Naive B cell (primary cell): ENCODE data around the gene DOCK2. TPM values are rescaled to one million over a fixed set of nuclear protein-coding genes. Genes with fewer than 3 reads are reported as not detected.

Experiments used
- ATAC-seq, 2 donors: fragments of 150-1000 bp; cut with Tn5 transposase; 2 replicates each; pipeline ENCODE4 v1.10.0; 2021; ENCODE audit warnings: low read depth in 2 of 2, mild to moderate bottlenecking in 2 of 2, moderate library complexity in 2 of 2
- DNase-seq: peaks from one replicate; pipeline ENCODE4 v3.0.0; 2022
- H3K27ac Mint-ChIP-seq, 6 donors: one replicate each; pipeline ENCODE4 v1.8.0; 2020 to 2022; ENCODE audit warnings: mild to moderate bottlenecking in 6 of 6, mixed read lengths in 6 of 6, moderate library complexity in 5 of 6, inconsistent platforms in 2 of 6
- H3K27me3 Mint-ChIP-seq, 3 donors: one replicate each; pipeline ENCODE4 v1.8.0; 2021 to 2022; ENCODE audit warnings: mixed read lengths in 3 of 3, mild to moderate bottlenecking in 1 of 3
- H3K36me3 Mint-ChIP-seq, 2 donors: one replicate each; pipeline ENCODE4 v1.8.0; 2020 to 2022; ENCODE audit warnings: mixed read lengths in 2 of 2, inconsistent platforms in 1 of 2, mild to moderate bottlenecking in 1 of 2
- H3K4me1 Mint-ChIP-seq, 3 donors: one replicate each; pipeline ENCODE4 v1.8.0; 2020 to 2022; ENCODE audit warnings: mixed read lengths in 3 of 3, inconsistent platforms in 1 of 3, mild to moderate bottlenecking in 1 of 3, moderate library complexity in 1 of 3
- H3K4me3 Mint-ChIP-seq, 8 donors: one replicate each; pipeline ENCODE4 v1.8.0; 2020 to 2022; ENCODE audit warnings: mild to moderate bottlenecking in 8 of 8, mixed read lengths in 8 of 8, moderate library complexity in 8 of 8, inconsistent platforms in 2 of 8
- H3K9me3 Mint-ChIP-seq, 7 donors: one replicate each; pipeline ENCODE4 v1.8.0; 2020 to 2022; ENCODE audit warnings: mixed read lengths in 7 of 7, mild to moderate bottlenecking in 5 of 7, inconsistent platforms in 2 of 7, moderate library complexity in 1 of 7
- polyA plus RNA-seq, 6 donors: library from polyadenylated mRNA; unstranded; fragments of 300-500 nt; fragmentation: Illumina TruSeq; gene quantifications; one replicate each; pipeline ENCODE4 v1.2.3, GENCODE V29; 2021; ENCODE audit warnings: low read depth in 6 of 6

DOCK2 gene
- polyA plus RNA-seq, 6 donors from 2014 or later: 62.1 to 165 (median 106) TPM

DNA sequence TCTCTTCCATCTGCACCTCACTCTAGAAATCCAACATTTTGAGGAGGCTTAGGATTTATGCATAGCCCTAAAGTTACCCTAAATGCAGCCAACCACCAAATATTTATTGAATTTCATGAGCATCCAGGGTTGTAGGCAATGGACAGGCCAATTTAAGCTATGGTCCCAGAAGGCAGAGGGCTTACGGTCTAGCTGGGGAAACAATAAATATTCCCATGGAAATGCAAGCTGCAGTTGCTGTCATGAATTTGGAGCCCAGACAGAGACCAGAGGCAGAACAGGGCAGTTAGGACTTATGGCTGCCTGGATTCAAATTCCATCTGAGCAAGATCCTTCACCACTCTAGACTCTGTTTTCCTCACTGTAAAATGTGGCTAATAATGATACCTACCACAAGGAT is 352.3 kb downstream of the DOCK2 start:
- DNase-seq (no peak), ATAC-seq (no peak)
- Mint-ChIP-seq H3K27me3 (no peaks in the 10 kb centered on the region), H3K36me3 (peaks cover 37 to 47% of the 10 kb centered on the region in 2 donors), H3K4me1 (peaks cover 0 to 2% (median under 1%) of the 10 kb centered on the region in 3 donors), H3K27ac (peak overlapping the region in 1 of 6 donors; percentile 36), H3K9me3 (no peaks in the 10 kb centered on the region), H3K4me3 (no peak overlapping the region)

DNA sequence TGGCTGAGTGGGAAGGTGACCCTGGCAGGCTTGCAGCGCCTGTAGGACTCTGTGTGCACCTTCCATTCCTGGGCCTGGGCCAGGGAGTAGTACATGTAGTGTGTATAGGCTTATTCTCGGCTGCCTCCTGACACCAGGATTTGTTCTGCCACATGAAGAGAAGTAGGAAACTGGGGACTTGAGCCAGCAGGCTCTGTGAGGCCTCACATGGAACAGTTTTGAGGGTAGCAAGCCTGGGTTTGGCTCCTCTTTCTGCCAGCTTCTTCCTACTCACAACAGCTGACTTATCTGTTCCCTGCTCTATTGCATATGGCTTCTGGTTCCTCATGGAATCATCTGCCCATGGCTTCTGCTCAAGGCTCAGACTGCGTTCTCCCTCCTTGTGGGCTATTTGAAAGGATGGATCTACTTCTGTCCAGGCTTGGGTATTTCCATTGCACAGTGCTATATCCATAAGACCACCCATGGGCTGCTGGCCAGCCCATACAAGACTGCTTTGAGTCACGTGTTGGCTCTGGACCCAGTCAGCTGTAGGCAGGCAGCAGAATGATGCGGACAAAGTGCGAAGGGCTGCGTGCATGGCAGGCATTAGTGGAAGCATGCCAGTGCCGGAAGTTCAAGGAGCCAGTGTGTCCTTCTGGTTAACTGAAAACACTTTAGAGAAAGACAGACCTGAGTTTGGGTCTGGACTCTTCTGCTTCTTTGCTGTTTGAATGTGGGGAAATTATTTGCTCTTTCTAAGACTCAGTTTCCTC is 354.2 kb downstream of the DOCK2 start:
- Mint-ChIP-seq H3K4me1 (peaks cover 0 to 8% (median 5%) of the 10 kb centered on the region in 3 donors), H3K27ac (peak overlapping the region in 3 of 6 donors; percentile 43 to 76 (median 56)), H3K4me3 (no peak overlapping the region), H3K9me3 (no peaks in the 10 kb centered on the region), H3K27me3 (no peaks in the 10 kb centered on the region), H3K36me3 (peaks cover 31 to 50% of the 10 kb centered on the region in 2 donors)
- DNase-seq: no peak
- ATAC-seq: no peak

DNA sequence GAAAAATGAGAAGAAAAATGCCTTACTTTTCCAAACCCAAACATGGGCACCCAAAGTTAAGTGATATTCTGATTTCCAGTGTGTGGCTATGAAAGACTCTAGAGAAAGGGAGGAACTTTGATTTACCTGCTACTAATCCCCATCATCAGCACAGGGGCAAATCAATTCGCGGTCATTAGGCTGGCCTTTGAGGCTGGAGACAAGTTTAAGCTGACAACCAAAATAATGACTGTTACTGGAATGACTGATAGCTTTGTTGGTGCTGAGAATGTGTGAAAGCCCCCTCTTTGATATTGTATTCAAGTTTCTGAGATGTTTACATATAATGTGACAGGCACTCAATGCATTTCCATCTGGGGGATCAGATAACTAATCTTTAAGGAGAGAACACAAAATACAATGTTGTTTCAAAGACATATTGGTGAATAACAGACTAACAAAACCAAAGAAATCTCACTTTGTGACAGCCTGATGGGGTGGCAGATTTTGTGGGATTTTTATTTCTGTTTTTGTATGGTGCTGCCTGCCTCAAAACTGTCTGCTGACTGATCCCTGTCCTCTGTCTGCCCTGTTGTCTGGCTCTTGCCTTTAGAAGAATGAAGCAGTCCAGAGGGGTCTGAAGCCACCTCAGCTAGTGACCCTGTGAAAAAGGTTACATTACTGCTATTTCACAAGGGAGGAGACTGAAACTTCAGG is 355.9 kb downstream of the DOCK2 start:
- H3K36me3 Mint-ChIP-seq: peaks cover 30 to 45% of the 10 kb centered on the region in 2 donors
- no peaks in the 10 kb centered on the region for H3K27me3 Mint-ChIP-seq
- H3K9me3 Mint-ChIP-seq: no peaks in the 10 kb centered on the region
- H3K4me3 Mint-ChIP-seq: no peak overlapping the region
- ATAC-seq (no peak), DNase-seq (no peak)
- H3K27ac Mint-ChIP-seq: no peak overlapping the region
- H3K4me1 Mint-ChIP-seq: peaks cover 0 to 8% (median 5%) of the 10 kb centered on the region in 3 donors

DNA sequence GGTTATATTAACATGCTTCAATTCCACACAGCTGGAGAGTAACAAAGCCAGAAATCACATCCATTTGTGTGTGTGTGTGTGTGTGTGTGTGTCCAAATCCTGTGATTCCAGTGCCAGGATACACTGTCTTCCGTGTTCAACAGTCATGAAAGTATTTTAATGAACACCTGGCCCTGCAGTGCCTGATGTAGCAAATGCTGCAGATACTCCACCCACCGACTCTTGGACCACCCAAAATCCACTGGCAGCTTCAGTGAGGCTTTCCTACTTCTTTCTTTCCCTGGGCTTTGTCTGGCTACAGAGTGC is 356.4 kb downstream of the DOCK2 start:
- peak overlapping the region in 2 of 6 donors; percentile 37 to 52 for H3K27ac Mint-ChIP-seq
- DNase-seq (no peak), ATAC-seq (no peak)
- peaks cover 35 to 50% of the 10 kb centered on the region in 2 donors for H3K36me3 Mint-ChIP-seq
- H3K4me1 Mint-ChIP-seq: peaks cover 0 to 8% (median 5%) of the 10 kb centered on the region in 3 donors
- H3K4me3 Mint-ChIP-seq: no peak overlapping the region
- H3K27me3 Mint-ChIP-seq: no peaks in the 10 kb centered on the region
- no peaks in the 10 kb centered on the region for H3K9me3 Mint-ChIP-seq

GRCh38 chr5:169997798-169998197 is 360.7 kb downstream of the DOCK2 start:
- Mint-ChIP-seq H3K9me3 (peaks cover 0 to under 1% (median 0%) of the 10 kb centered on the region in 7 donors), H3K36me3 (peaks cover 60 to 62% of the 10 kb centered on the region in 2 donors), H3K27me3 (no peaks in the 10 kb centered on the region), H3K27ac (peak overlapping the region in 2 of 6 donors; percentile 43 to 50), H3K4me1 (peaks cover 0 to 8% (median 5%) of the 10 kb centered on the region in 3 donors), H3K4me3 (no peak overlapping the region)
- no peak for ATAC-seq
- DNase-seq: no peak

- Mint-ChIP-seq H3K9me3 (peaks cover 0 to 10% (median 3%) of the 10 kb centered on the region in 7 donors), H3K4me3 (no peak overlapping the region), H3K27ac (peak overlapping the region in 1 of 6 donors; percentile 3), H3K36me3 (peaks cover 61 to 65% of the 10 kb centered on the region in 2 donors), H3K27me3 (no peaks in the 10 kb centered on the region), H3K4me1 (peaks cover 0 to 3% (median 3%) of the 10 kb centered on the region in 3 donors)
- ATAC-seq (no peak), DNase-seq (no peak)
These were observed 362.5 kb downstream of the DOCK2 start for GRCh38 chr5:169999621-170000020.

DNA sequence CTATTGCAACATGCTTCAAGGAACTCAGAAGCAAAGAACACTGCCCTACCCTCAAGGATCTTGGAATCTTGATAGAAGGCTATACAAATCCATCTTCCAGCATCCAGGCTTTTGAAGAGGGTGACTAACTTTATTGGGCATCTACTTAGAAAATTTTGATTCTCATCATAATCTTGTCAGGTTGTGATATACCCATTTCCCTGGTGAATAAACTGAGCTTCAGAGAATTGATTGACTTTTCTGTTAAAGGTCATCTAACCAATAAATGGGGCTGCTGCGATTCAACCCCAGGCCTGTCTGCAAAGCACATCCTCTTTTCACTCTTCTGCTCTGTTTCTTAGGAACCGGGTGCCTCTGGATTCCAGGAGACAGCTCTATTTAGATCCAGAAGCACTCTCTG is 363.1 kb downstream of the DOCK2 start:
- H3K4me1 Mint-ChIP-seq: no peaks in the 10 kb centered on the region
- H3K36me3 Mint-ChIP-seq: peaks cover 56 to 63% of the 10 kb centered on the region in 2 donors
- no peak for ATAC-seq
- no peak for DNase-seq
- no peak overlapping the region for H3K4me3 Mint-ChIP-seq
- peaks cover 0 to 10% (median 3%) of the 10 kb centered on the region in 7 donors for H3K9me3 Mint-ChIP-seq
- no peaks in the 10 kb centered on the region for H3K27me3 Mint-ChIP-seq
- H3K27ac Mint-ChIP-seq: no peak overlapping the region

DNA sequence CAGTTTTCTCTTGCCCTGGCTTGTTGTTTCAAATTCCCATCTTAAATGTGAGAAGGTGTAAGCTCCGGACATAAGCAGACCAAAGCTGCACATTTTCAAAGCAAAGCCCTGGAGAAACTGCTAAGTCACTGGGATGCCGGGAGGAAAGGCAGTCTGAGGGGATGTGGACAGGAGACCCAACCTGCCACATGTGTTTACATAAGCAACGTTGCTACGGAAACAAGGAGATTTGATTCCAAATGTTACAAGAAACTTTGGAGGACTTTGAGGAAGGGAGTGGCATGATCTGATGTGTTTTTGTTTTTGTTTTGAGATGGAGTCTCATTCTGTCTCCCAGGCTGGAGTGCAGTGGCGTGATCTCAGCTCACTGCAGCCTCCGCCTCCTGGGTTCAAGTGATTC is 368.9 kb downstream of the DOCK2 start:
- Mint-ChIP-seq H3K9me3 (peaks cover 0 to 10% (median 3%) of the 10 kb centered on the region in 7 donors), H3K27ac (peak overlapping the region in 1 of 6 donors; percentile 27), H3K4me3 (no peak overlapping the region), H3K27me3 (no peaks in the 10 kb centered on the region), H3K4me1 (peaks cover 0 to 3% (median 0%) of the 10 kb centered on the region in 3 donors), H3K36me3 (peaks cover 50 to 63% of the 10 kb centered on the region in 2 donors)
- DNase-seq (no peak), ATAC-seq (no peak)

DNA sequence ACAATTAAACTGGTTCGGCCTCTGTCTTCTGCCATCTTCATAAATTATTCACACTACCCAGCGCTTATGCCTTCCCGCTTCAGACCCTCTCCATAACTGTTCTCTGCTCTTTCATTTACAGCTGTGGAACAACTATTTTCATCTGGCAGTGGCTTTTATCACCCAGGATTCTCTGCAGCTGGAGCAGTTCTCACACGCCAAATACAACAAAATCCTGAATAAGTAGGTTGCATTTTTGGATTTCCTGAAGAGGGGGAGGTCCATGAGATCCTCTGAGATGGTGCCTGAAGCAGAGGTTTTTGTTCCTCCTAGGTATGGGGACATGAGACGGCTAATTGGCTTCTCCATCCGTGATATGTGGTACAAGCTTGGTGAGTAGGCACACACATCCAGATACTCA is 371.3 kb downstream of the DOCK2 start:
- Mint-ChIP-seq H3K27ac (peak overlapping the region in 1 of 6 donors; percentile 53), H3K9me3 (peaks cover 0 to 6% (median under 1%) of the 10 kb centered on the region in 7 donors), H3K27me3 (no peaks in the 10 kb centered on the region), H3K4me1 (peaks cover 0 to 7% (median 0%) of the 10 kb centered on the region in 3 donors), H3K4me3 (no peak overlapping the region), H3K36me3 (peaks cover 42 to 54% of the 10 kb centered on the region in 2 donors)
- DNase-seq: no peak
- no peak for ATAC-seq

- no peak overlapping the region for H3K4me3 Mint-ChIP-seq
- DNase-seq: no peak
- H3K36me3 Mint-ChIP-seq: peaks cover 36 to 45% of the 10 kb centered on the region in 2 donors
- ATAC-seq: no peak
- H3K4me1 Mint-ChIP-seq: peaks cover 0 to 7% (median 0%) of the 10 kb centered on the region in 3 donors
- H3K27ac Mint-ChIP-seq: no peak overlapping the region
- no peaks in the 10 kb centered on the region for H3K27me3 Mint-ChIP-seq
- no peaks in the 10 kb centered on the region for H3K9me3 Mint-ChIP-seq
These were observed 373.5 kb downstream of the DOCK2 start for GRCh38 chr5:170010595-170010994.

- Mint-ChIP-seq H3K36me3 (peaks cover 36 to 52% of the 10 kb centered on the region in 2 donors), H3K27me3 (no peaks in the 10 kb centered on the region)
These were observed 374.7 kb downstream of the DOCK2 start for GRCh38 chr5:170011751-170012150.

DNA sequence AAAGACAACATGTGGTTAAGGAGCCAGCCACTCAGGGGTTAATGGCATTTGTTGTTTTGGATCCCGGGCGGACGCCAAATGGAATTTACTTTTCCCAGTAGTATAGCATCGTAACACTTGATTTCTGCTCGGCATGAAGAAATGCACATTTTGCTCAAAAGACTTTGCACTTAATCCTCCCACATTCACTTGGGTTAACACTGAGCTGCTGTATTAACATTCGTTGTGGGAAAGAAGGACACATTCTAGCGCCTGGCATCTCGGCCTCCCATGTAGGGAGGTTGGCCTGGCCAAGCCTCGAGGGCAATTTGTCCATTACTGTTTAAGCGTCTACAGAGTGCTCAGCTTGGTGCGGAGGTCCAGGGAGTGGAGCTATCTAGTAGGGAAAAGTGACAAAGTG is 375.5 kb downstream of the DOCK2 start:
- H3K27ac Mint-ChIP-seq: no peak overlapping the region
- no peak overlapping the region for H3K4me3 Mint-ChIP-seq
- DNase-seq: no peak
- H3K27me3 Mint-ChIP-seq: no peaks in the 10 kb centered on the region
- no peaks in the 10 kb centered on the region for H3K9me3 Mint-ChIP-seq
- peaks cover 37 to 54% of the 10 kb centered on the region in 2 donors for H3K36me3 Mint-ChIP-seq
- H3K4me1 Mint-ChIP-seq: peaks cover 0 to 7% (median 0%) of the 10 kb centered on the region in 3 donors
- no peak for ATAC-seq

More at GRCh38 chr5:170011751-170012150, 374.7 kb downstream of the DOCK2 start:
- DNase-seq (no peak), ATAC-seq (no peak)
- Mint-ChIP-seq H3K4me1 (peaks cover 0 to 7% (median 0%) of the 10 kb centered on the region in 3 donors), H3K9me3 (no peaks in the 10 kb centered on the region), H3K27ac (no peak overlapping the region), H3K4me3 (no peak overlapping the region)

GRCh38 chr5:170020423-170020822 is 383.3 kb downstream of the DOCK2 start:
- Mint-ChIP-seq H3K4me3 (no peak overlapping the region), H3K27me3 (no peaks in the 10 kb centered on the region), H3K36me3 (peaks cover 54 to 55% of the 10 kb centered on the region in 2 donors), H3K27ac (no peak overlapping the region), H3K4me1 (no peaks in the 10 kb centered on the region), H3K9me3 (no peaks in the 10 kb centered on the region)
- ATAC-seq (no peak), DNase-seq (no peak)

DNA sequence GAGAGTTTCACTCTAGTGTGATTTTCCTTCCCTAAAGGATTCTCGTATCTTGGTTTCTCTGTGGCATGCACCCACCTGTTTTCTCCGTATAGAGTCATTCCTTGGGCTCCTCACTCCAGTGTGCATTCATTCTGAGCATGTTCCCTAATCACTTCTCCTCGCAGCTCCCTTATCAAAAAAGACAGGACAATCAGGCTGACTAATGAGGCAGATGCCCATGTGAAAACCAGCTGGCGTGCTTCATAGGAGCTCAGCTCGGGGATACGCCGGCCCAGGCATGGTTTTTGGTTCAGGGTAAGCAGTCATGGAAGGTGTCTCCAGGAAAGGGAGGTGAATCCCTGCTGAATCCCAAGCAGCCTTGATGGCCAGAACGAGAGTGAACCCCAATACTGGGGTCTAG is 384.4 kb downstream of the DOCK2 start:
- H3K4me1 Mint-ChIP-seq: peaks cover 0 to 7% (median 0%) of the 10 kb centered on the region in 3 donors
- peaks cover 59 to 65% of the 10 kb centered on the region in 2 donors for H3K36me3 Mint-ChIP-seq
- ATAC-seq (no peak), DNase-seq (no peak)
- no peak overlapping the region for H3K4me3 Mint-ChIP-seq
- H3K27ac Mint-ChIP-seq: no peak overlapping the region
- no peaks in the 10 kb centered on the region for H3K27me3 Mint-ChIP-seq
- H3K9me3 Mint-ChIP-seq: no peaks in the 10 kb centered on the region
